T-helper 1 cell treated with Interleukin-12 subunit alpha and Interleukin-12 subunit beta and Interleukin-4 antibody, amounts not matched to agents 30 ng/mL and 1 ng/mL, for 36 hours (primary cell): Measurements from ENCODE around the gene TYMS. TPM values are rescaled to one million over a fixed set of nuclear protein-coding genes. Genes with fewer than 3 reads are reported as not detected.

Source experiments
- intact Hi-C: fragments of 100-400 bp; cut with micrococcal nuclease; formaldehyde crosslinking; loops from one replicate; pipeline ENCODE4 v1.15.1; 2024
- total RNA-seq: library from RNA; stranded (reverse); gene quantifications from 2 replicates; pipeline ENCODE4 v1.2.3, GENCODE V29; 2022

Gene TYMS
- total RNA-seq, 1 donor from 2014 or later = 213 TPM

- intact Hi-C loops = no loop called here
Measured at GRCh38 chr18:644395-645004, 13.0 kb upstream of the TYMS start.

- intact Hi-C loops = no loop called here
Measured at GRCh38 chr18:647304-647703, 10.1 kb upstream of the TYMS start.

DNA sequence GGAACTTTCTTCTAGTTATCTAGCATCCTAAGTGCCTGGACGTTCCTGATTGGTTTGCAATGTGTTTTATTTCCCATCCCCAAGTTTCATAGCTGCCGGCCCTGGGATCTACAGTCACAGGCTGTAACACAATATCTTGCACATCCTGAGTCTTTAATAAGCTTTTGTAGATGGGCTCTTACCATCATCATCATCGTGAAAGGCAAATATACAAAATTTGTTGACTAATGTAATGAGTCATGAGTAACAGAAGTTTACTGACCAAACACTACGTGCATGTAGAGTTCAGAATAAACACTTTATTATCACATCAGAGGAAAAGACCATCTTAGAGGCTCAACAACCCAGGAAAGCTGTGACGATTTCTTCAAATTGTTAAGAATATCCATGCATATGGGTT lies 8.1 kb upstream of the TYMS start:
- intact Hi-C loops = no loop called here

- intact Hi-C loops = loop anchor here (2.0 kb wide), 1 partner anchor 26 kb away; no protein-coding TSS in a partner anchor
Measured at GRCh38 chr18:650428-650858, 7.0 kb upstream of the TYMS start.

GRCh38 chr18:652131-652530 lies 5.3 kb upstream of the TYMS start:
- intact Hi-C loops = no loop called here

GRCh38 chr18:653512-653911 lies 3.9 kb upstream of the TYMS start:
- intact Hi-C loops = no loop called here

GRCh38 chr18:654601-655000 lies 2.9 kb upstream of the TYMS start:
- intact Hi-C loops = no loop called here

DNA sequence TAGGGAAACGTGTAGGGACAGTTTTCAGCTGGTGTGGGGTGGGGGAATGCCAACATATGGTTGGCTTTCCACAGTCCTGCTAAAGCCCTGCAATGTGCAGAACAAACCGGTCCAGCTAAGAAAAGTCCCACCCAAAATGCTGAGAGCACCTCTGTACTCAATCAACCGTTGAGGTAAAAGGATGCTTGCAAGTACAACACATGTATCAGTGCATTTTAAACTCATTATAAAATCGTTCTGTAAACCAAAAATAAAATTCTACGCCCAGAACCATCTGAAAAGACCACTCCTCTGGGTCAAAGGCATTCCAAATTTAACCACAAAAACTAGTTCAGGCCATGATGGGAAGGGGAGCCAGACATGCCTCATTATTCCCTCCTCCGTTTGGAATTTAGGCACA lies 2.0 kb upstream of the TYMS start:
- intact Hi-C loops = no loop called here

DNA sequence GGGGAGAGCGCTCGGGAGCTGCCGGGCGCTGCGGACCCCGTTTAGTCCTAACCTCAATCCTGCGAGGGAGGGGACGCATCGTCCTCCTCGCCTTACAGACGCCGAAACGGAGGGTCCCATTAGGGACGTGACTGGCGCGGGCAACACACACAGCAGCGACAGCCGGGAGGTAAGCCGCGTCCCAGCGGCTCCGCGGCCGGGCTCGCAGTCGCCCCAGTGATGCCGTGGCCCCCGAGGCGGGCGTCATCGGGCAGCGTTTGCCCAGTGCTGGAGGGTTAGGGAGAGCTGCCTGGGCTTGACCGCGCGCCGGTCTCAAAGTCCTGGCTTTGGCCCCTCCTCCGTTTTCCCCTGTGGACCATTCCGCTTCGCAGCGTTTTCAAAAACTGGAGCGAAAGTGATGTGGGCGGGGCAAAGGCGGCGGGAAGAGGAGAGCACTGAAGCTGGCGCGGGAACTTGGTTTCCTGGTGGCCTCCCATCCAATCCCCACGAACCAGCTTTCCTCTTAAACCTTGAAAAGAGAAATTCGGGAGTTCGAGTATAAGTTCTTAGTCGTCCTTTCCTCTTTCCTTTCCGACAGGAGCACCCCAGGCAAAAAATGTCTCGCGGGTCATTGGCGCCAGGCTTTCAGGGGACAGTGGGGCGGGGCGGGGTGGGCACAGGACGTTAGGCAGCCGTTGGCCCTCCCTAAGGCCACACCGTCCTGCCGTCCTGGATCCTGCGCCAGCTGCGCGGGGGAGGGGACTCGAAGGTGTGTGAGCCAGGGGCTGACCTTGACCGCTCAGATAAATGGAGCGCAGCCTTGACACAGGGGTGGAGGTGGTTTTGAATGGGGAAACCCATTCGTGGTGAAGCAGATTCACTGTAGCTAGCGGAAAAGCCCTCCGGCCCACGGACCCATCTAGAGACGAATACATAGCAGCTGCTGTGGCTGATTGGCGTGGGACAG lies 821 bp downstream of the TYMS start:
- intact Hi-C loops = loop anchor here (1.0 to 2.0 kb wide), 6 partner anchors 8 to 499 kb away; partner anchors contain the start of genes ENOSF1, USP14 and YES1

DNA sequence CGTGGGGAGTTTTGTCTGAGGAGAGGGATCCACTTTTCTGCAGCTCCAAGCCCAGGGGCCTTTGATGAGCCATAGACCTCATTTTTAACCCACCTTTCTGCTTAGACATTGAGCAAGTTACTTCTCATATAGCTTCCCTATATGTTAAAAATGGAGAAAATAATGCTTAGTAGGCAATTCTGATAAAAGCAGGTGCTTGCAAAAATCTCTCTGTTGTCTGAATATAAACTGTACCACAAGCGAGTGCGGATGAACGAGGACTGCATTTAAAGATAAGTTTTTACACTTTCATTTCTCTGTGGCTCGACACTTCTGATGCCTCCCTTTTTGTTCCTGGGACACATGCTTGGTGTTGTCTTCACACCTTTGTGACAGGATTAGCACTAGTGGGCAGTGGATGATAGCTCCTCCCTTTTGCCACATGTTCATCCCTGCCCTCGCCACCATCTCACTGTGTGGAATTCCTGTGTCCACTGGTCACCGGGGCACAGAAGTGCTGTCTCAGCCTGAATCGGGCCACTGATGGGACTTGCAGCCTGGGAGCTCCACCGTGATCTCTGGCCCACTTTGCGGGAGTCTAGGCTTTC lies 1.6 kb downstream of the TYMS start:
- intact Hi-C loops = loop anchor here (1.0 to 2.0 kb wide), 6 partner anchors 7 to 500 kb away; partner anchors contain the start of genes ENOSF1, USP14 and YES1

GRCh38 chr18:659597-659996 lies 2.1 kb downstream of the TYMS start:
- intact Hi-C loops = loop anchor here (2.0 kb wide), 2 partner anchors 153 to 501 kb away; partner anchors contain the start of genes USP14 and YES1

- intact Hi-C loops = no loop called here
Measured at GRCh38 chr18:662197-662596, 4.7 kb downstream of the TYMS start.

- intact Hi-C loops = loop anchor here (1.0 kb wide), 2 partner anchors 8 to 165 kb away; no protein-coding TSS in a partner anchor
Measured at GRCh38 chr18:666177-666576, 8.7 kb downstream of the TYMS start.

GRCh38 chr18:666628-667027 lies 9.2 kb downstream of the TYMS start:
- intact Hi-C loops = loop anchor here (1.0 kb wide), 2 partner anchors 8 to 165 kb away; no protein-coding TSS in a partner anchor

DNA sequence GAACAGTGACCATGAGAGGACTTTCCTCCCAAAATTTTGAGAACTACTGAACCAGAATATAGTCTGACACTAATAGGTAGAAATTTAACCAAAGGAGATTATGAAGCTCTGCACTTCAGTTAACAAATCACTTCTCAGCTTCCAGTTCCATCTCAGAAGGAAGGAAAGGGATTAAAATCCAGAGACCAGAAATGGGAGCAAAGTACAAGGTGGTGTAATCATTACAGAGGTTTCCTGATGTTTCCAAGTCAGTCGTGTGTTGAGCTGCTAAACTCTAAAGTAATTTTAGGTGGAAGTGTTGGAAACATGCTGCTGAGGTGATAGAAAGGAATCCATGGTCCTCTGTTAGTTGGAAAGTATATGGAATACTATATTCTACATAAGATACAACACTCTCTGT lies 10.8 kb downstream of the TYMS start:
- intact Hi-C loops = no loop called here

GRCh38 chr18:669077-669476 lies 11.6 kb downstream of the TYMS start:
- intact Hi-C loops = no loop called here

DNA sequence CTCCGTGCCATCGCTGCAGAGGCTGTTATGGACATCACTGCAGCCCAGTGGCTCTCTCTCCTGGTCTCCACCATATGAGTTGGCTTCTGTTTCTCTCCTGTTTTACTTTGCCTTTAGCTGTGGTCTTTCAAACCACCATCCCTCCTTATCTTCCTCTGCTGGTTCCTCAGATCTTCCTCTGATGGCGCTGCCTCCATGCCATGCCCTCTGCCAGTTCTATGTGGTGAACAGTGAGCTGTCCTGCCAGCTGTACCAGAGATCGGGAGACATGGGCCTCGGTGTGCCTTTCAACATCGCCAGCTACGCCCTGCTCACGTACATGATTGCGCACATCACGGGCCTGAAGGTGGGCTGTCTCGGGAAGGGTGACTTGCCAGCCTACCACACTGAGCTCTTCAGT lies 13.1 kb downstream of the TYMS start:
- intact Hi-C loops = no loop called here

DNA sequence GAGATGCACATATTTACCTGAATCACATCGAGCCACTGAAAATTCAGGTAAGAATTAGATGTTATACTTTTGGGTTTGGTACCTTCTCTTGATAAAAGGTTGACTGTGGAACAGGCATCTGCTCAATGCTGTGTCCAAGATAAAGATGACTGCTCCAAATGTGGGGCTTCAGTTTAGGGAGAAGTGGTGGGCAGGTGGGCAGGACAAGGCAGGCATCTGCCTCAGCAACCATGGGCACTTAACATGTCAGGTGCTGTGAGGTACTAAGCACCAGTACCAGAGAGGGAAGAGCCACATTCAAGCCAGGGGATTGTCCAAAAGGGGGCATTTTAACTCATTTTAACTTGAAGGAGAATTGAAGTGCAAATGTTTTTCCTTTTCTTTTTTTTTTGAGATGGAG lies 14.0 kb downstream of the TYMS start:
- intact Hi-C loops = no loop called here

DNA sequence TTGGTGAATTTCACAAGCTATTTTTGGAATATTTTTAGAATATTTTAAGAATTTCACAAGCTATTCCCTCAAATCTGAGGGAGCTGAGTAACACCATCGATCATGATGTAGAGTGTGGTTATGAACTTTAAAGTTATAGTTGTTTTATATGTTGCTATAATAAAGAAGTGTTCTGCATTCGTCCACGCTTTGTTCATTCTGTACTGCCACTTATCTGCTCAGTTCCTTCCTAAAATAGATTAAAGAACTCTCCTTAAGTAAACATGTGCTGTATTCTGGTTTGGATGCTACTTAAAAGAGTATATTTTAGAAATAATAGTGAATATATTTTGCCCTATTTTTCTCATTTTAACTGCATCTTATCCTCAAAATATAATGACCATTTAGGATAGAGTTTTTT lies 15.9 kb downstream of the TYMS start:
- intact Hi-C loops = no loop called here

DNA sequence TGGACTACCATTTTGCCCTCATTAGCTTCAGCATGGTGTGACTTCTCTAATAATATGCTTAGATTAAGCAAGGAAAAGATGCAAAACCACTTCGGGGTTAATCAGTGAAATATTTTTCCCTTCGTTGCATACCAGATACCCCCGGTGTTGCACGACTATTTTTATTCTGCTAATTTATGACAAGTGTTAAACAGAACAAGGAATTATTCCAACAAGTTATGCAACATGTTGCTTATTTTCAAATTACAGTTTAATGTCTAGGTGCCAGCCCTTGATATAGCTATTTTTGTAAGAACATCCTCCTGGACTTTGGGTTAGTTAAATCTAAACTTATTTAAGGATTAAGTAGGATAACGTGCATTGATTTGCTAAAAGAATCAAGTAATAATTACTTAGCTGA lies 16.3 kb downstream of the TYMS start:
- intact Hi-C loops = no loop called here

DNA sequence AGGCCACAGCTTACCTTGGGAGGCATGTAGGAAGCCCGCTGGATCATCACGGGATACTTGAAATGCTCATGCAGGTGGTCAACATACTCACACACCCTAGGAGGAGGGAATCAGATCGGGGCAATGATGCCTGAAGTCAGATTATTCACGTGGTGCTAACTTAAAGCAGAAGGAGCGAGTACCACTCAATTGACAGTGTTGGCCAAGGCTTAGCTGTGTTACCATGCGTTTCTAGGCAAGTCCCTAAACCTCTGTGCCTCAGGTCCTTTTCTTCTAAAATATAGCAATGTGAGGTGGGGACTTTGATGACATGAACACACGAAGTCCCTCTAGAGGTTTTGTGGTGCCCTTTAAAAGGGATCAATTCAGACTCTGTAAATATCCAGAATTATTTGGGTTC lies 17.9 kb downstream of the TYMS start:
- intact Hi-C loops = no loop called here

DNA sequence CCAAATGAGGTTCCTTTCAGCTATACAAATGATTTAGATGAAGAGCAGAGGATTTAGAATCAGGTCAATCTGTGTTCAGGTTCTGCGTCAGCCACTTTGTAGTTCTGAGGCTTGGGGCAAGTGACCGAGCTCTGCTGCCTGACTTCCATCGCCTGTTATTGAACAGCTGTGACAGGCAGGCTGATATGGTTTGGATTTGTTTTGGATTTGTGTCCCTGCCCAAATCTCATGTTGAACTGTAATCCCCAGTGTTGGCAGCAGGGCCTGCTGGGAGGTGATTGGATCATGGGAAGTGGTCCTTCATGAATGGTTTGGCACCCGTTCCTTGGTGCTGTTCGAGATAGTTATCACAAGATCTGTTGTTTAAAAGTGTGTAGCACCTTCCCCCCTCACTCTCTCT lies 18.6 kb downstream of the TYMS start:
- intact Hi-C loops = no loop called here
